ENCODE measurements around the gene DNAJC6. TPM values are rescaled to one million over a fixed set of nuclear protein-coding genes. Genes with fewer than 3 reads are reported as not detected.

Gene DNAJC6
- polyA plus RNA-seq, 1 experiment, result 0.09 TPM

- DNase-seq (ENCODE audit: low read depth, low spot score), result no peak
- Histone ChIP-seq H3K27ac (ENCODE audit: low read depth, low read length) (no peak overlapping the region), H3K4me3 (ENCODE audit: low read depth, low read length) (no peak overlapping the region), H3K9me3 (ENCODE audit: control insufficient read depth, insufficient read depth, low read length) (no peaks in the 10 kb centered on the region), H3K27me3 (ENCODE audit: control insufficient read depth, insufficient read depth, low read length) (peaks cover 25% of the 10 kb centered on the region)
- CTCF ChIA-PET, result interaction anchor here (1.4 kb wide), 1 partner anchor 420 kb away, joined by 3 read pairs; no protein-coding TSS in a partner anchor
- POLR2A ChIA-PET, result no interaction called here
- TF ChIP-seq CTCF (IDR thresholded peaks at IDR 0.05; ENCODE audit: low read depth, low read length), result no peak
Measured at GRCh38 chr1:65267683-65268082, 41.7 kb upstream of the DNAJC6 start.

GRCh38 chr1:65269612-65270011 is 39.7 kb upstream of the DNAJC6 start:
- Histone ChIP-seq H3K4me3 (ENCODE audit: low read depth, low read length) (no peak overlapping the region), H3K27ac (ENCODE audit: low read depth, low read length) (no peak overlapping the region), H3K27me3 (ENCODE audit: control insufficient read depth, insufficient read depth, low read length) (peaks cover 14% of the 10 kb centered on the region), H3K9me3 (ENCODE audit: control insufficient read depth, insufficient read depth, low read length) (no peaks in the 10 kb centered on the region)
- DNase-seq (ENCODE audit: low read depth, low spot score), result no peak
- ChIA-PET CTCF (no interaction called here), POLR2A (no interaction called here)
- TF ChIP-seq CTCF (IDR thresholded peaks at IDR 0.05; ENCODE audit: low read depth, low read length), result no peak

GRCh38 chr1:65276197-65276939 is 33.0 kb upstream of the DNAJC6 start:
- Histone ChIP-seq H3K9me3 (ENCODE audit: control insufficient read depth, insufficient read depth, low read length) (no peaks in the 10 kb centered on the region), H3K27me3 (ENCODE audit: control insufficient read depth, insufficient read depth, low read length) (peaks cover 7% of the 10 kb centered on the region), H3K27ac (ENCODE audit: low read depth, low read length) (no peak overlapping the region), H3K4me3 (ENCODE audit: low read depth, low read length) (no peak overlapping the region)
- no peak for TF ChIP-seq CTCF (IDR thresholded peaks at IDR 0.05; ENCODE audit: low read depth, low read length)
- CTCF ChIA-PET, result no interaction called here
- POLR2A ChIA-PET, result no interaction called here
- no peak for DNase-seq (ENCODE audit: low read depth, low spot score)

GRCh38 chr1:65277605-65278347 is 31.6 kb upstream of the DNAJC6 start:
- Histone ChIP-seq H3K27ac (ENCODE audit: low read depth, low read length) (no peak overlapping the region), H3K9me3 (ENCODE audit: control insufficient read depth, insufficient read depth, low read length) (no peaks in the 10 kb centered on the region), H3K27me3 (ENCODE audit: control insufficient read depth, insufficient read depth, low read length) (peaks cover 7% of the 10 kb centered on the region), H3K4me3 (ENCODE audit: low read depth, low read length) (no peak overlapping the region)
- ChIA-PET POLR2A (no interaction called here), CTCF (no interaction called here)
- no peak for DNase-seq (ENCODE audit: low read depth, low spot score)
- TF ChIP-seq CTCF (IDR thresholded peaks at IDR 0.05; ENCODE audit: low read depth, low read length), result no peak

- Histone ChIP-seq H3K4me3 (ENCODE audit: low read depth, low read length) (no peak overlapping the region), H3K9me3 (ENCODE audit: control insufficient read depth, insufficient read depth, low read length) (no peaks in the 10 kb centered on the region), H3K27ac (ENCODE audit: low read depth, low read length) (no peak overlapping the region), H3K27me3 (ENCODE audit: control insufficient read depth, insufficient read depth, low read length) (peaks cover 7% of the 10 kb centered on the region)
- DNase-seq (ENCODE audit: low read depth, low spot score), result no peak
- no peak for TF ChIP-seq CTCF (IDR thresholded peaks at IDR 0.05; ENCODE audit: low read depth, low read length)
- ChIA-PET POLR2A (no interaction called here), CTCF (no interaction called here)
Measured at GRCh38 chr1:65278376-65279069, 30.8 kb upstream of the DNAJC6 start.

All from AG04450 (cell line).